Activated naive CD8-positive, alpha-beta T cell (primary cell): ENCODE measurements around the gene CD300LG.

Source experiments
- H3K27ac Mint-ChIP-seq: one replicate; pipeline ENCODE4 v1.8.0; 2021; ENCODE audit warnings: mixed read lengths
- H3K27me3 Mint-ChIP-seq: one replicate; pipeline ENCODE4 v1.8.0; 2021; ENCODE audit warnings: mixed read lengths
- H3K36me3 Mint-ChIP-seq: one replicate; pipeline ENCODE4 v1.8.0; 2021; ENCODE audit warnings: mixed read lengths
- H3K4me1 Mint-ChIP-seq: one replicate; pipeline ENCODE4 v1.8.0; 2021; ENCODE audit warnings: low read depth, mixed read lengths
- H3K4me3 Mint-ChIP-seq: one replicate; pipeline ENCODE4 v1.8.0; 2021; ENCODE audit warnings: mild to moderate bottlenecking, mixed read lengths
- H3K9me3 Mint-ChIP-seq: one replicate; pipeline ENCODE4 v1.8.0; 2021; ENCODE audit warnings: low read depth, mixed read lengths

CD300LG gene

GRCh38 chr17:43875476-43876147 lies 28.6 kb downstream of the CD300LG start:
- Mint-ChIP-seq H3K27ac (no peak overlapping the region), H3K9me3 (no peaks in the 10 kb centered on the region), H3K27me3 (peaks cover 3% of the 10 kb centered on the region), H3K4me1 (peaks cover 2% of the 10 kb centered on the region), H3K36me3 (no peaks in the 10 kb centered on the region), H3K4me3 (no peak overlapping the region)

GRCh38 chr17:43877031-43877430 lies 30.1 kb downstream of the CD300LG start:
- Mint-ChIP-seq H3K4me3 (no peak overlapping the region), H3K27me3 (peaks cover 2% of the 10 kb centered on the region), H3K27ac (no peak overlapping the region), H3K36me3 (no peaks in the 10 kb centered on the region), H3K9me3 (no peaks in the 10 kb centered on the region), H3K4me1 (peaks cover 2% of the 10 kb centered on the region)

GRCh38 chr17:43877451-43878155 lies 30.6 kb downstream of the CD300LG start:
- H3K4me1 Mint-ChIP-seq: peaks cover 2% of the 10 kb centered on the region

GRCh38 chr17:43878260-43879175 lies 31.5 kb downstream of the CD300LG start:
- H3K27ac Mint-ChIP-seq: no peak overlapping the region
- H3K36me3 Mint-ChIP-seq: no peaks in the 10 kb centered on the region
- H3K4me1 Mint-ChIP-seq: peaks cover 2% of the 10 kb centered on the region
- H3K27me3 Mint-ChIP-seq: no peaks in the 10 kb centered on the region
- no peak overlapping the region for H3K4me3 Mint-ChIP-seq
- no peaks in the 10 kb centered on the region for H3K9me3 Mint-ChIP-seq

More at GRCh38 chr17:43877451-43878155, 30.6 kb downstream of the CD300LG start:
- H3K9me3 Mint-ChIP-seq: no peaks in the 10 kb centered on the region
- H3K36me3 Mint-ChIP-seq: no peaks in the 10 kb centered on the region
- H3K27me3 Mint-ChIP-seq: no peaks in the 10 kb centered on the region
- H3K27ac Mint-ChIP-seq: no peak overlapping the region
- H3K4me3 Mint-ChIP-seq: no peak overlapping the region

GRCh38 chr17:43879723-43880419 lies 32.9 kb downstream of the CD300LG start:
- H3K27ac Mint-ChIP-seq: no peak overlapping the region
- H3K27me3 Mint-ChIP-seq: no peaks in the 10 kb centered on the region
- no peaks in the 10 kb centered on the region for H3K9me3 Mint-ChIP-seq
- no peak overlapping the region for H3K4me3 Mint-ChIP-seq
- peaks cover 2% of the 10 kb centered on the region for H3K4me1 Mint-ChIP-seq
- H3K36me3 Mint-ChIP-seq: no peaks in the 10 kb centered on the region

GRCh38 chr17:43880420-43880991 lies 33.5 kb downstream of the CD300LG start:
- Mint-ChIP-seq H3K9me3 (no peaks in the 10 kb centered on the region), H3K4me3 (no peak overlapping the region), H3K27ac (no peak overlapping the region), H3K36me3 (no peaks in the 10 kb centered on the region), H3K27me3 (no peaks in the 10 kb centered on the region), H3K4me1 (peaks cover 2% of the 10 kb centered on the region)

- H3K27me3 Mint-ChIP-seq: no peaks in the 10 kb centered on the region
- H3K4me1 Mint-ChIP-seq: peaks cover 2% of the 10 kb centered on the region
- H3K36me3 Mint-ChIP-seq: no peaks in the 10 kb centered on the region
- no peaks in the 10 kb centered on the region for H3K9me3 Mint-ChIP-seq
- no peak overlapping the region for H3K27ac Mint-ChIP-seq
- H3K4me3 Mint-ChIP-seq: no peak overlapping the region
These were observed 34.2 kb downstream of the CD300LG start for GRCh38 chr17:43881181-43881580.

- no peak overlapping the region for H3K4me3 Mint-ChIP-seq
- H3K4me1 Mint-ChIP-seq: peaks cover 2% of the 10 kb centered on the region
- no peak overlapping the region for H3K27ac Mint-ChIP-seq
- no peaks in the 10 kb centered on the region for H3K27me3 Mint-ChIP-seq
- H3K36me3 Mint-ChIP-seq: no peaks in the 10 kb centered on the region
- H3K9me3 Mint-ChIP-seq: no peaks in the 10 kb centered on the region
These were observed 35.0 kb downstream of the CD300LG start for GRCh38 chr17:43881758-43882505.

GRCh38 chr17:43882761-43883415 lies 35.9 kb downstream of the CD300LG start:
- no peaks in the 10 kb centered on the region for H3K36me3 Mint-ChIP-seq
- H3K4me1 Mint-ChIP-seq: peaks cover 2% of the 10 kb centered on the region
- H3K27me3 Mint-ChIP-seq: no peaks in the 10 kb centered on the region
- H3K9me3 Mint-ChIP-seq: no peaks in the 10 kb centered on the region
- no peak overlapping the region for H3K27ac Mint-ChIP-seq
- H3K4me3 Mint-ChIP-seq: no peak overlapping the region

- Mint-ChIP-seq H3K27me3 (no peaks in the 10 kb centered on the region), H3K9me3 (no peaks in the 10 kb centered on the region), H3K27ac (no peak overlapping the region), H3K36me3 (no peaks in the 10 kb centered on the region), H3K4me3 (no peak overlapping the region), H3K4me1 (no peaks in the 10 kb centered on the region)
These were observed 41.6 kb downstream of the CD300LG start for GRCh38 chr17:43888548-43888947.

GRCh38 chr17:43890240-43890639 lies 43.3 kb downstream of the CD300LG start:
- H3K36me3 Mint-ChIP-seq: no peaks in the 10 kb centered on the region
- no peaks in the 10 kb centered on the region for H3K27me3 Mint-ChIP-seq
- no peak overlapping the region for H3K4me3 Mint-ChIP-seq
- H3K9me3 Mint-ChIP-seq: no peaks in the 10 kb centered on the region
- no peaks in the 10 kb centered on the region for H3K4me1 Mint-ChIP-seq
- no peak overlapping the region for H3K27ac Mint-ChIP-seq

- no peaks in the 10 kb centered on the region for H3K27me3 Mint-ChIP-seq
- no peaks in the 10 kb centered on the region for H3K9me3 Mint-ChIP-seq
- H3K27ac Mint-ChIP-seq: no peak overlapping the region
- H3K4me1 Mint-ChIP-seq: no peaks in the 10 kb centered on the region
- no peak overlapping the region for H3K4me3 Mint-ChIP-seq
- peaks cover 9% of the 10 kb centered on the region for H3K36me3 Mint-ChIP-seq
These were observed 45.1 kb downstream of the CD300LG start for GRCh38 chr17:43891851-43892646.

GRCh38 chr17:43892647-43892952 lies 45.6 kb downstream of the CD300LG start:
- H3K27me3 Mint-ChIP-seq: no peaks in the 10 kb centered on the region

More at GRCh38 chr17:43892647-43892952, 45.6 kb downstream of the CD300LG start:
- Mint-ChIP-seq H3K9me3 (no peaks in the 10 kb centered on the region), H3K4me3 (no peak overlapping the region), H3K27ac (no peak overlapping the region), H3K4me1 (no peaks in the 10 kb centered on the region), H3K36me3 (peaks cover 12% of the 10 kb centered on the region)
